Kidney (tissue), 14 donors: ENCODE results near the gene PCDHGC4. TPM values are rescaled to one million over a fixed set of nuclear protein-coding genes. Genes with fewer than 3 reads are reported as not detected.

Source experiments
- DNase-seq, 5 donors: peaks; one replicate each; pipeline ENCODE4 v3.0.0-alpha.2; 2013 to 2020
- FAIRE-seq: peaks from 2 replicates; lab custom pipeline; 2012; peaks lifted over from hg19 to GRCh38; lab: Jason Lieb, UNC
- H3K27ac ChIP-seq, 2 donors: one replicate each; pipeline ENCODE4 v1.7.0; 2013; ENCODE audit warnings: low read depth in 2 of 2, low read length in 2 of 2, inconsistent platforms in 1 of 2
- H3K27me3 ChIP-seq: one replicate; pipeline ENCODE4 v1.7.1; 2013; ENCODE audit warnings: low read length, inconsistent platforms; ENCODE audit not compliant: control insufficient read depth, insufficient read depth
- H3K36me3 ChIP-seq, 3 donors: one replicate each; pipeline versions ENCODE4 v1.7.0 to v1.7.1; 2013; ENCODE audit warnings: low read length in 3 of 3, control low read depth in 1 of 3, inconsistent platforms in 1 of 3; ENCODE audit not compliant: insufficient read depth in 3 of 3, control insufficient read depth in 2 of 3
- H3K4me1 ChIP-seq, 3 donors: one replicate each; pipeline versions ENCODE4 v1.7.0 to v1.7.1; 2013; ENCODE audit warnings: low read length in 3 of 3, inconsistent platforms in 1 of 3, low read depth in 1 of 3; ENCODE audit not compliant: control insufficient read depth in 2 of 3, insufficient read depth in 2 of 3
- H3K4me3 ChIP-seq, 3 donors: one replicate each; pipeline versions ENCODE4 v1.7.0 to v1.8.1; 2013; ENCODE audit warnings: low read length in 3 of 3, control low read depth in 1 of 3, inconsistent platforms in 1 of 3
- H3K9ac ChIP-seq, 3 donors: one replicate each; pipeline versions ENCODE4 v1.7.0 to v1.7.1; 2013; ENCODE audit warnings: low read length in 3 of 3, control low read depth in 1 of 3, inconsistent platforms in 1 of 3
- H3K9me3 ChIP-seq, 3 donors: one replicate each; pipeline versions ENCODE4 v1.7.0 to v1.7.1; 2013; ENCODE audit warnings: low read length in 3 of 3, control low read depth in 1 of 3, inconsistent platforms in 1 of 3; ENCODE audit not compliant: control insufficient read depth in 2 of 3, insufficient read depth in 1 of 3
- intact Hi-C: fragments of 100-400 bp; cut with DNase I; formaldehyde crosslinking; loops from one replicate; pipeline ENCODE4 v1.11.1; 2022
- polyA plus RNA-seq: library from polyadenylated mRNA; stranded (reverse); fragments of 350-450 nt; fragmentation: Illumina TruSeq; extraction: RNeasy Lipid Tissue Mini Kit (QIAGEN cat#74804); gene quantifications from one replicate; pipeline ENCODE4 v1.2.3, GENCODE V29; 2014; ENCODE audit warnings: low read depth, low replicate concordance; ENCODE audit not compliant: insufficient read depth
- total RNA-seq: library from RNA; stranded (reverse); fragmentation: NEBNext Ultra II Directional; extraction: Animal tissue kit (Norgen Biotek cat#: 25700); gene quantifications from one replicate; pipeline ENCODE4 v1.2.1, GENCODE V29; 2021
- TF ChIP-seq, protein P1 (sequence below): IDR thresholded peaks from 3 replicates; pipeline ENCODE4 v1.5.1; 2012; ENCODE audit warnings: mild to moderate bottlenecking, moderate library complexity, borderline replicate concordance; ENCODE audit not compliant: insufficient read depth; ENCODE audit errors: extremely low read depth
- donor health status: control.
- donor health status: control.
- donor health status: control.
- donor health status: control.
- donor health status: control.
- donor health status: DM: yes; HTN: yes; CAD: no.
- donor health status: Normal renal cell carcinoma (clear cell type).

The PCDHGC4 gene
- total and polyA plus RNA-seq, 2 donors from 2014 or later = 1.5 TPM; not detected in 1

DNA sequence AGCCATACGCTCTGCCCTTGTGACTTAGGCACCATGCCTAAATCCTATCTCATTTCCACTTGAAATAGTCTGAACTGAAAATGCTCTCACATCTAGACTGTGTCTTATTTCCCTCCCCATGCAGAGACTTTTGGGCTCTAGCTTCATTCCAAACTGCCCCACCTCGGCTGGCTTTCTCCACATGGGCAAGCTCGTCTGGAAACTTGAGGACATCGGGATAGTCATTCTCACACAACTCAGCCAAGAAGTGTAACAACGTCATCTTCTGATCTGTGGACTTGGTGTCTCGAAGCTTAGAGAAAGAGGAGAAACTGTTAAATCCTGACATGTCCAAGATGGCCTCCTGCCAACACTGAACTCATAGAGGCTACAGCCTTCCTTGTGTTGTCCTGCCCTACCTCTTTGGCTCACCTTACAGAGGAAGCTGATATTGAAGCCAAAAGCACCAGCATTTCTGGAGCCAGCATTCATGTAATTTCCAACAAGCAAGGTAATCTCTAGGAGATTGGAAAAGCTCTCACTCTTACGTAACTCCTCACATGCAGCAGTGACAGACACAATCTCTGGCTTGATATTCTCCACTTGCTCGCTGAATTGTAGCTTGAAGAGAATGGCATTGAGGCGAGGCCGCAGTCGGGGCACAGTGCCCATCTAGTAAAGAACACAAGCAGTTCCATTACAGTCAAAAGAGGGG, 43.6 kb downstream of the PCDHGC4 start:
- intact Hi-C loops = no loop called here
- TF ChIP-seq, protein P1, sequence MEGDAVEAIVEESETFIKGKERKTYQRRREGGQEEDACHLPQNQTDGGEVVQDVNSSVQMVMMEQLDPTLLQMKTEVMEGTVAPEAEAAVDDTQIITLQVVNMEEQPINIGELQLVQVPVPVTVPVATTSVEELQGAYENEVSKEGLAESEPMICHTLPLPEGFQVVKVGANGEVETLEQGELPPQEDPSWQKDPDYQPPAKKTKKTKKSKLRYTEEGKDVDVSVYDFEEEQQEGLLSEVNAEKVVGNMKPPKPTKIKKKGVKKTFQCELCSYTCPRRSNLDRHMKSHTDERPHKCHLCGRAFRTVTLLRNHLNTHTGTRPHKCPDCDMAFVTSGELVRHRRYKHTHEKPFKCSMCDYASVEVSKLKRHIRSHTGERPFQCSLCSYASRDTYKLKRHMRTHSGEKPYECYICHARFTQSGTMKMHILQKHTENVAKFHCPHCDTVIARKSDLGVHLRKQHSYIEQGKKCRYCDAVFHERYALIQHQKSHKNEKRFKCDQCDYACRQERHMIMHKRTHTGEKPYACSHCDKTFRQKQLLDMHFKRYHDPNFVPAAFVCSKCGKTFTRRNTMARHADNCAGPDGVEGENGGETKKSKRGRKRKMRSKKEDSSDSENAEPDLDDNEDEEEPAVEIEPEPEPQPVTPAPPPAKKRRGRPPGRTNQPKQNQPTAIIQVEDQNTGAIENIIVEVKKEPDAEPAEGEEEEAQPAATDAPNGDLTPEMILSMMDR = no peak
- DNase-seq (peak in 1 of 5 donors; percentile 17), FAIRE-seq (no peak)
- H3K4me1 ChIP-seq = peaks cover 9 to 10% (median 10%) of the 10 kb centered on the region in 3 donors
- H3K9me3 ChIP-seq = no peaks in the 10 kb centered on the region
- peaks cover 4 to 39% (median 24%) of the 10 kb centered on the region in 3 donors for H3K36me3 ChIP-seq
- no peaks in the 10 kb centered on the region for H3K27me3 ChIP-seq
- peak overlapping the region; percentile 2 to 47 for H3K27ac ChIP-seq
- H3K4me3 ChIP-seq = no peak overlapping the region
- H3K9ac ChIP-seq = no peak overlapping the region

GRCh38 chr5:141529002-141529401, 44.2 kb downstream of the PCDHGC4 start:
- TF ChIP-seq, protein P1 = no peak
- Histone ChIP-seq H3K27ac (peak overlapping the region; percentile 2 to 47), H3K4me1 (peaks cover 7 to 10% (median 9%) of the 10 kb centered on the region in 3 donors), H3K4me3 (no peak overlapping the region), H3K36me3 (peaks cover 4 to 36% (median 25%) of the 10 kb centered on the region in 3 donors), H3K9ac (no peak overlapping the region), H3K27me3 (no peaks in the 10 kb centered on the region), H3K9me3 (no peaks in the 10 kb centered on the region)
- FAIRE-seq = no peak
- DNase-seq = peak in 2 of 5 donors; percentile 37 to 80
- intact Hi-C loops = no loop called here

DNA sequence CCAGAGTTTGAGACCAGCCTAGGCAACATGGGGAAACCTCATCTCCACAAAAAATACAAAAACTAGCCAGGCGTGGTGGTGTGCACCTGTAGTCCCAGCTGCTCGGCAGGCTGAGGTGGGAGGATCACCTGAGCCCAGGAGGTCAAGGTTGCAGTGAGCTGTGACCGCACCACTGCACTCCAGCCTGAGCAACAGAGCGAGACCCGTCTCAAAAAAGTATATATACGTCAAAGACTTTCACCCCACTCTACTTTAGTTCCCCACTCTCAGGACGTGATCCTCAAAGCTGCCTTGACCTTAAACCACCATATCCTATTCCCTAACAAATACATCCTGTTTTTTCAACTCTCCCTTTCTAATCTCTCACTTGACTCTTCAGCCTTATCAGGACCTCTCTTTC, 45.0 kb downstream of the PCDHGC4 start:
- no peaks in the 10 kb centered on the region for H3K27me3 ChIP-seq
- peaks cover 4 to 40% (median 25%) of the 10 kb centered on the region in 3 donors for H3K36me3 ChIP-seq
- intact Hi-C loops = no loop called here
- no peaks in the 10 kb centered on the region for H3K9me3 ChIP-seq
- DNase-seq (peak in 1 of 5 donors; percentile 1), FAIRE-seq (no peak)
- TF ChIP-seq, protein P1 = no peak
- H3K27ac ChIP-seq = peak overlapping the region in 1 of 2 donors; percentile 47
- no peak overlapping the region for H3K9ac ChIP-seq
- no peak overlapping the region for H3K4me3 ChIP-seq
- peaks cover 2 to 6% (median 6%) of the 10 kb centered on the region in 3 donors for H3K4me1 ChIP-seq
